GM19023 (cell line): ENCODE results near the gene RGPD5.
"Not testable (repeated sequence)": the region's sequence is repeated elsewhere in the genome, so short reads cannot be mapped to it uniquely, and the experiment has no call there.

ENCODE experiments used
- ATAC-seq: cut with Tn5 transposase; IDR thresholded peaks from one replicate; pipeline ENCODE4 v1.9.1; 2021; ENCODE audit warnings: mild to moderate bottlenecking, moderate library complexity; ENCODE audit not compliant: unreplicated experiment

Gene RGPD5

DNA sequence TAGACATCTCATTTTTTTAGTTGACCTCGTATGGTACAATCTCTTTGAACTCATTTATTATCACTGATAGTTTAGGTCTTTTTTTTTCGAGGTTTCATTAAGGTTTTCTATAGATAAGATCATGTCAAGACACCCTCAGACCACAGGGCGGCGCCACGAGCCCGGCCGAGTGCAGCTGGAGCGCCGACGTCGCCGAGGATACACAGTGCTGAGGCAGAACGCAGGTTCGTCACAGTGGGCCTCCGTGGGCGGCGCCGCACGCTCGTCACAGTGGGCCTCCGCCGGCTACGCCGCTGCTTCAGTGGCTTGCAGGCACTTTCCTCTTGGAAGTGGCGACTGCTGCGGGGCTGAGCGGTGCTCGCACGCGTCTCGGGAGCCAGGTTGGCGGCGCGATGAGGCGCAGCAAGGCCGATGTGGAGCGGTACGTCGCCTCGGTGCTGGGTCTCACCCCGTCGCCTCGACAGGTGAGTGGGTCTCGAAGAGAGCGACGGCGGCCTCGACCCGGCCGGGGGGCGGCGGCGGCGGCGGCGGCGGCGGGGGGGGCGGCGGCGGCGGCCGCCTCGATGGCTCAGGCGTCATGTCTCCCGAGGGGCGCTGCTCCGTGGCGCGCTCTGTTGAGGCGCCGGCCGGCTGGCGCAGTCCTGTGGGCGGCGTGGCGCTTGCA, at the start of gene RGPD5:
RGPD5 (plus strand) TSS at position 232 of the 664 bp plus-strand sequence; CDS start at position 393, 161 bp downstream.
- peak; percentile 98 for ATAC-seq

DNA sequence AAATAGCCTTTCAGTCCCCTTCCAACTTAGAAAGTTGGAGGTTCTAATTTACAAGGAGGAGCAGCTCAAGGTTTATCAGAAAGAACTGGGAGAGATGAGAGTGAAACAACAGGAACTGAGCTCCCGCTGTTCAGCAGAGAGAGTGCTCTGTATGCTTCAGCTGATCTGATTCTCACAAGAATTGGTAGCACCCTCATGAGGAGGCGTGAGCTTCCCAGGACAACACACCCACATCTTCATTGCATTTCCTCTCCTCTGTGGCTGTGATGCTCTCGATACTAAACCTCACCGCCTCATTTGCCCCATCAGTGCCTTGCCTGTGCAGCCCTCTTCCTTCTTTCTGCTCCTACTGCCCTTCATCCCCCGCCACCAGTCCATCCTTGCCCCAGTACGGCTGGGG, 42.5 kb upstream of the RGPD5 start:
- ATAC-seq, result not testable (repeated sequence)

DNA sequence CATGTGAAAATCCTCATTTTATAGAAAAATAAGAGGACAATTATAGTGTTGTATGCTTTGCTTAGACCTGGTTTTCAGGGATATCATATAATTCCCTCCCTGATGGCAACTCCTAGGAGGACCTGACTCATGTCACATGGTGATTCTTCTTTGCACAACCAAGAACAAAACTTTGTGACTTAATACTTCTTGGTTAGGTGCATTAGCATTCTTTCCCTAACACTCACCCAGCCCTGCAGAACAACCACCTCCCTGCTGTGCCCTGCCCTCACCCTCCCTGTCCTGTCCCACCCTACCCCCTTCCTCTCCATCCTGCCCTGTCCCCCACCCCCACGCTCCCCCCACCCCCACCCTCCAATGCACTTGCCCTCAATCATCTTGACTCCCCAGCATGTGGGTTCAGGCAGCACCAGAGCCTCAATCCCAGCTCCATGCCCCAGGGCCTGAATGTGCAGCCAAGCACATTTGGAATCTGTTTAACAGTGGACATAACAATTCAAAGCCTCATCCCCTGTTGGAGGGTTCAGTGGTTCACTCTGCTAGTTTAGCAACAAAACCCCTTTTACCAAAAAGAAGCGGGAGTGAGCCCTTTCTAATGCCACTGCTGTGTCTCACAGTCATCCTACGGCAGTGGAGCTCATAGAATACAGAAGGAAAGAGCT, 36.8 kb upstream of the RGPD5 start:
- ATAC-seq, result not testable (repeated sequence)

DNA sequence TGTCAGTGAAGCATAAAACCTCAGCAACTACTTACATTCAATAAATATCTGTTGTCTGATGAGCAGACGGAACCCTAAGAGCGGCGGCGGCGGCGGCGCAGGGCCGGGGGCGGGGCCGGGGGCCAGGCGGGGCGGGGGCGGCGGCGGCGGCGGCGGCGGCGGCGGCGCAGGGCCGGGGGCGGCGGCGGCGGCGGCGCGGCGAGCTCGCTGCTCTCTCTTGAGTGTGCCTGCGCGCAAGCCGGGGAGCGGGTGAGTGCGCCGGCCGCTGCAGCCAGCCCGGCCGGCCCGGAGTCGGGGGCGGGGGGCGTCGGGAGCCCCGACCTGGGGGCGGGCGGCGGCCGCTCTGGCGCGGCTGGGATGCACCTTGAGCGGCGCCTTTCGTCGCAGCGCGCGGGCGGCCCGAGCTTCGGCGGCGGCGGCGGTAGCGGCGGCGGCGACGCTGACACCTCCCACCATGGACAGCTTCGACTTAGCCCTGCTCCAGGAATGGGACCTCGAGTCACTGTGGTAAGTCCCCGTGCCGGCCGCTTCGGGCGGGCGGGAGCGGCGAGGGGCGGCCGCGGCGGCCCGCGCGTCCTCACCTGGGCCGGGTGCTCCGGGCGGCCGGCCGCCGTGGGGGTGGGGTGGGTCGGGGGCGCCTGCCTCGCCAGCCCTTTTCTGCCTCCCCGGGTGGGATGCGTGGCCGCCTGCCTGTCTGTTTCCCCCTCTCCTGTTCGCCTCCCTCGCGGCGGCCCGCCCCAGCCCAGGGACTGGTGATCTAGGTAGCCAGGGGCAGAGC, 33.7 kb upstream of the RGPD5 start:
- ATAC-seq, result peak; percentile 47

DNA sequence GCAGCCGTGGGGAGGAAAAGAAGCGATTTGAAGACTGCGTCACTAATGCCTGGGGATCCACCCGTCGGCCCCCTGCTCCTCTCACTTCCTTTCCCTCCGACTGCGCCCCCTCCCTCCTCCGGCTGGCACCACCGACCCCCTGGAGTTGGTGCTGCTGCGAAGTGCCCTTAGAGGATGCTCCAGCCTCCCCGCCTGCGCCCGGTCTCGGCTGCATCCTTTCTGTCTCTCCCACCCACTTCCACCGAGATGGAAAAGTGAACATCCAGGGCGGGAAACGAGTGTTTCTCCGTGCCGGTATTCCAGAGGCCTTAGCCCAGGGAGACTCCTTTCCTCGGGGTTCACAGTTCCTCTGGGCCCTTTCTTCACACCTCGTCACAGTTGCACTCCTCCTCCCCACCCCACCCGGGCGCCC, 33.1 kb upstream of the RGPD5 start:
- ATAC-seq, result not testable (repeated sequence)

DNA sequence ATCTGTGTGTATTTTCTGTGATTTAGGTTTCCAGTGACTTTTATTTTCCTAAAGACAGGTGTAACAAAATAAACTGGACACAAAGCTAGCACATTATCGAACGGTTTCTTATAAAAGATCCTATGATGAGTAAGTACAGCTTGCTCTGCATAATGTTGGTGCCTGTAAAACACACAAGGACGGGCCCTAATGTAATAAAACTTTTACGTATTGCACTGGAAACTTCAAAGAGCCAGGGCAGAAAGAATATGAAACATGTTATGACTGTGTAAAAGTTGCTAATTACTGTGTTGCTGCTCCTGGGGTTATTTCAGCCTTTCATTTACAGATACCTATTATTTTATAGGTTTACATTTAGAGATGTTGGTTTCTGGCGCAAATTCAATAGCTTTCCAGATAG, 32.1 kb upstream of the RGPD5 start:
- not testable (repeated sequence) for ATAC-seq

DNA sequence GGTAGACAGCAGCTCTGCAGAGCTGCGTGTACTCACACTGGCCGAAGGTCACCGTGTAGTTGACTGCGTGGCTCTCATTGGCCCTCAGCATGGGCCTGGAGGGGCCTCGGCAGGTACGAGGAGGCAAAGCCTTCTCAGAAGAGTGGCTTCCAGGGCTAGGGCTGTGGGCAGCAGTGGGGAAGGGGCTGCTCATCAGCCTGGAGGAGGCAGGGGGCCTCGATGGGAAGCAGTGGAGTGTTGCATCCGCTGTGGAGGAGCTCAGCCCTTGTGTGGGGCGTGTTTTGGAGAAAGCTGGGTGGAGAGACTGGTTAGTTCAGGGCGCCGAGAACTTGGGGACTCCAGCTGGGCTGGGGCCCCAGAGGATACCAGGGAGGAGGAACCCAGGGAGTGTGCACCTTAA, 28.0 kb upstream of the RGPD5 start:
- not testable (repeated sequence) for ATAC-seq

DNA sequence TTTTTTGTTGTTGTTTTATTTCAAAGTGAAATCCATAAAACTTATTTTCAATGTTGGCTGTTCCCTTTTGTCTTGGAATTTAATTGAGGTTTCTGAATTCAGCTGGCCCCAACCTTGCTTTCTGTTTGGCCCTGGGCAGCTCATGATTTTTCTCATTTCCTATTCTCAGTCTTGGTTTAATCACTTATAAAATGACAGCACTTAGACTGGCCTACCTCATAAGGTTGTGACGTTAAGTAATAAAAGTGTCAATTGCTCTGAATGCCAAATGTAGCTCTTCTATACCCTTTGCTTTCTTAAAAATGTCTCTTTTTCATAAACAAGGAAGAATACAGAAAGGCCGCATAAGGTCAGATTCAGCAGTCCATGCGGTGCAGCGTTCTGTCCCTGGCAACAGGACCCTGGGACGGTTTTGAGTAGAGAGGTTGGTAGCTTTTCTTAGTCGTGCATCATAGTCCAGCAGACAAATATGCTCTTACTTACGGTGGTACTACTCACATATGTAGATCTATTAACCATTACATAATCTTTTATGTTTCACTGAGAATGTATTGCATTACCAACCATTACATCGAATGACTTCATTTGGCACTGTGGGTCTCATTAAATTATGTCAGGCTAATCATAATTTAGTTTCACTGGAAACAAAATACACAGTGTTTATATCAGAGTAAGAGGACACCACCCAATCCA, 27.1 kb upstream of the RGPD5 start:
- not testable (repeated sequence) for ATAC-seq

DNA sequence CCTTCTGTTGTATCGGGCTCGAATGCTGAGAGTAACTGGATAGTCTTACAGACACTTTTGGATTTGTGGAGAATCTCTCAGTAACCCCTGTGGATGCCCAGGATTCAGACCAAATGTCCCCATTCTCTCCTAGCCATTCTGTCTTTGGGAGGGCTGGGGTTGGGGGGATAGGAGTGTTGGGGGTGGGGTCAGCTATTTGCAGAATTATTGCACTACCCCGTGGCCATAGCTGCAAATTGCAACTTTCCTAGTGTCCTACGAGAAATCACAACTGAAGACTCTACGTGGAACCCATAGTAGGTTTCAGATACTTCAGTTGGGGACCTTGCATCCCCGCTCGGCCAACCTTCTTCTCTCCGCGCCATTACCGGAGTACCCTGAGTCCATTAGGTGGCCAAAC, 25.2 kb upstream of the RGPD5 start:
- ATAC-seq, result not testable (repeated sequence)

DNA sequence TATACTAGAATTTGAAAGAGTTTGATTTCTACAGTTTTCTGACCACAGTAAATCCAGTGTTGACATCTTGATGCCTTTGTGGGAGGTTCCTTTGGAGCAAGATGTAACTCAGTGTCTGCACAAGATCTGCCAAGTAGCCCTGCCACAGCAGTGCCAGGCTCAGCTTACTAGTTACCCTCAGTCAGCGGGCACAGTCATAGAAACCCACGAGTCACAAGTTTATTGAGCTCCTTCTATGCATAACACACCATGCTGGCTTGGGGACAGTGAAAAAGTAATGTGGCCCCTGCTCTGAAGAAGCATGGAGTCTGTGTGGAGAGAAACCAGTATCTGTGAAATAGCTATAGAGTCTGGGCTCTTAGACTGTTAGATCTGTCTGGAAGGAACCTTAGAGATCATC, 15.0 kb upstream of the RGPD5 start:
- not testable (repeated sequence) for ATAC-seq

DNA sequence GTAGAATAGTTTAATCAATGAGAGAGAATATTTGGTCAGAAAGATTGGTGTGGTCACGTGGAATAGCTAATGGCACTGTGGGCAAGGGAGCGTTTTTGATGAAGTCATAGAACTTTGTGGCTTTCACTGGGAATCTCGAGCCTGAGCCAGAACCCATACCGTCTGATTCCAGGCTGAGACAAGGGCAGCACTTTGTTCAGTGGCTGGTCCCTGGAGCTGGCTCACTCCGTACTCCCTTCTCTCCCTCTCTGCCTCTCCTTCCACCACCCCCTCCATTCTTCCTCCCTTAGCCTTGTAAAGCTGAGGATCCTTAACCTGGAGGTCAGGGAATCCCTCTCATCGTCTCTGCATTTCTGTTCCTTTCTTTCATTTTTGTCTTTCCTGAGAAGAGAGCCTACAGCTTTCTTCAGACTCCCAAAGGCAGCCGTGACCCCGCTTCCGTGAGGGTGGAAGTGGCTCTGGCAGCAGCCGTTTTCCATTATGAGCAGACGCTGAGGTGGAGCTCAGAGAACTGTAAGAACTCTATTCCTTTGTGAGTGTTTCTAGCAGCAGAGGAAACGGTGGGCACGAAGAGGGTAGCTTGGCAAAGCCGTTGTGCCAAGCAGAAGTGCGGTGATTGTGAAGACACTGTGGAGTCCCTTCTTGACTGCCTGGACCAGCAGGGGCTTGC, 12.8 kb upstream of the RGPD5 start:
- ATAC-seq, result not testable (repeated sequence)

DNA sequence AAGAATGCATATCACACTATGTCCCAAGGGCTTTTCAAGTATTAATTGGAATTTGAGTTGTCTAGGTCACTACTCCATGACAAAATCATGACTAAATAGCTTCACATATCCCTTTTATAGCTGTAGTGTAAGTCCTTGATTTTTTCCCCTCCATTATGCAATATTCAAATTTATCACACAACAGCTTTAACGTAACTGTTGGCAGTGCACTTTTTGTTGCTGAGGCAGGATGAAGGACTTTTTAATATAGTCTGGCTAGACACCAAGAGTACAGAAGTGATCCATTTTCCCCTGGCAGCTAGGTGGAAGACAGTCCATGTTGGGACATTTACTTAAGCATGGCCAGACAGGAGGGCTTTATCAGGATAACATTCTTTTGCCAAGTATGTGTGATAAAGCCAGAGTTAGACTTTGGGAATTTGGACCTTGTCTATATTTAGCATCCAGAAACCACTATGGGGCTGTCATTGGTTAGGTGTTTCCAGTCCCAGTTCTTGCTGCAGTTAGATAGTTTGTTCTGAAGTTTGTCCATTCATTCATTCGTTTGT, 11.6 kb upstream of the RGPD5 start:
- ATAC-seq, result not testable (repeated sequence)

DNA sequence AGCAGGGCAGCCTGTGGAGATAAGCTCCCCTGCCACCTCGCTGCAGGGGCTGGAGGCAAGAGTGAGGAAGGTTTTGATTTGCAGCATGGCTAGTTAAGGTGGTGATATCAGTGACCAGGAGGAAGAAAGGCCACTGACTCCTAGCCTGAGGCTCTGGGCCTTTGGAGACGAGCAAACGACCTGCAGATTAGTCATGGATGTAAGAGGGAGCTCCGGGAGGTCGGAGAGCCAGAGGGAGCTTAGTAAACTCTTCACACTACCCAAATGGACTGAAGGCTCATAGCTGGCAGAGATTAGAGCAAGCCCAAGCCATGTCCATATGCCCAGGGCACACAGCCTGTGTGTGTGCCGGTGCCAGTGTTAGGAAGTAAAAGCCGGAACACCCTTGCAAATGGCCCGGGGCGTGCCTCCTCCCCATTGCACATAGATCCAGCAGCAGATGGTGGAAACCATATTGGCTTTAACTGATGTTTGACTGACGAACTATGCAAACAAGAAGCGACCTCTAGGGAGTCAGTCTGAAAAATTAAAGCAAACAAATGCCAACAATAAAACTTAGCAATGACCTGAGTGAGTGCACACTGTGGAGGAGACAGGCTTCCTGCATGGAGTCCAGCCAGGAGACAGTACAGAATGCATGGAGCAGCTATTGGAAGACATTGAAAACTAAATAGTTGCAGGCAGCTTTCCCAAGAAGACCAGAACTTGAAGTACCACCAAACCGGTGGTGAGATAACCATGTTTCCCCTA, 2.4 kb upstream of the RGPD5 start:
- ATAC-seq, result not testable (repeated sequence)

DNA sequence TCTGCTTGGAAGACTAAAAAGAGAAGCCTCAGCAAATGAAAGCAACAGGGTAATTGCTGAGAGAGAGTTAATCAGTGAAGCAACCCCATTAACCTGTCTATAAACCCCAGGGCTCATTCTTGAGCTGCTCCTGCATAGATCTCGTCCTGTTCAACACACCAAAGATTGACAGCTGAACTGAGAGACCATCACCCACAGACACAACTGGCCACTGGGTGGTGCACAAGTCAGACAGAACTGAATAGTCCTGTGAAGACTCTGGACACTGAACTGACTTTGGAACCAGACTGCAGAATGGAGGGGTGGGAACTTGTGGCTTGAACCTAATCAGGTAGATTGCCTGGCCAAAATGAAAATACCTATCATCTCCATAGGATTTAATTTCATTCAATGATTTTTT, 1.4 kb upstream of the RGPD5 start:
- ATAC-seq, result peak; percentile 63

DNA sequence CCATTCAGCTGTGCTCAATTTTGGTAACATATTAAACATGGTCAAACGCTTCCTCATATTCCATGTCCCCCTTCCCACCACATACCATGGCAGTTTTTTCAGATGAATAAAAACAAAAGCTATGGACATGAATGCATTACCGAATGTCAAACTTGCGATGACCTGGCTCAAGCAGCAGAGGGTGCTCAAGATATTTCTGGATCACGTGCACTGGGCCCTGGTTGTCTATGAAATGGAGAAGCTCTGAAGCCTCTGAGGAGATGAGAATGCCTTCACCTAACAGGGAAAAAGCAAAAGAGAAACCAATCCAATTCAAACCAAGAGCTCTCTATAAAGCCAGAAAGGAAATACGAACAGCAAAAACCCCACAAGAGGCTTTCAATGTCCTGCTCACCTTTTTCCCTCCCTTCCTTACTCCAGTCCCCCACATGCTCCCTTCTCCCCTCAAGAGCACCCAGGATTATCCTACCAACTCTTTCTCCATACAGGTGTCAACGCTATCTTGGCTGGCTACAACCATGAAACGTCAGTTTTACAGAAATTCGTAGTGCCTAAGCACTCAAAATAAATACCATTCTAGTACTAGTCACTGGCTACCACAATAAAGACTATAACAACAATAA, 77.1 kb downstream of the RGPD5 start:
- not testable (repeated sequence) for ATAC-seq

DNA sequence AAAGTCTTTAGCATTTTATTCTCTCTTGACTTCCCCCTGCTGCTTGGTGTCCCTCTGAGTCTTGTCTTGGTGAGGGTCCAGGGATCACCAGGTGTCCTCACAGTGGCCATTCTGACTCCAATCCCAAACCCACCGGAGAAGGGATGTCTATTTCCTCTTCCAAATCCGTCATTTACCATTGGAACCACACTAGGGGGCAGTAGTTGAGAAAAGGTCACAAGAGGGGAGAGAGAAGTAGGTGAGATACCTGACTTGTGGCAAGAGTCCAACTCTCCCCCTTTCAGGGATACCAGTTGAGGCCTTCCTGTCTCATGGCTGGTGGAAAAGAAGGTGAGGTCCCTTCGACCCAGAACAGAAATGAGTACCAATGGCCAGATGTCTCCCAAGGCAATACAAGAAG, 82.5 kb downstream of the RGPD5 start:
- not testable (repeated sequence) for ATAC-seq

DNA sequence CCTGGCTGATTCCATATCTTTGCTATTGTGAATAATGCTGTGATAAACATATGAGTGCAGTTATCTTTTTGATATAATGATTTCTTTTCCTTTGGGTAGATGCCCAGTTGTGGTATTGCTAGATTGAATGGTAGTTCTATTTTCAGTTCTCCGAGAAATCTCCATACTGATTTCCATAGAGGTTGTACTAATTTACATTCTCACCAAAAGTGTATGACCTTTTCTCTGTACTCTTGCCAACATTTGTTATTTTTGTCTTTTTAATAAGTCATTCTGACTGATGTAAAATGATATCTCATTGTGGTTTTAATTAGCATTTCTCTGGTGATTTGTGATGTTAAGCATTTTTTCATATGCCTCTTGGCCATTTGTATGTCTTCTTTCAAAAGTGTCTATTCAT, 88.0 kb downstream of the RGPD5 start:
- ATAC-seq, result not testable (repeated sequence)

DNA sequence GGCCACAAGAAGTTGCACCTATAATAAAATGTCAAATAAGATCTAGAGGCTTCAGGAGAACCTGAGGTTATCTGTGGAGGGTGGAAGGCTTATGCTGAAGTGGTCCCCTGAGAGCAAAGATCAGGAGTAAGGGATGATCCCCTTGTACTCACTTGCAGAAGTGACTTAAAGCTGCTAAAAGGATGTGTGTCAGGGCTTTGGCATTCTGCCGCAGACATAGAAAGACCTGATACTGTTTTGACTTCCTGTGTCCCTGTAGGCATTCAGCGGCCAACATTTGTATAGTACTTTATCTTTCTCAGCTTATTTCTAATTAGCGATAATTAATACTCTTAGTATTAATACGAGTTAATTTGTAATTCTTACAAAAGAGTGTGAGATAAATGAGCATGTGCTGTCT, 94.3 kb downstream of the RGPD5 start:
- not testable (repeated sequence) for ATAC-seq

DNA sequence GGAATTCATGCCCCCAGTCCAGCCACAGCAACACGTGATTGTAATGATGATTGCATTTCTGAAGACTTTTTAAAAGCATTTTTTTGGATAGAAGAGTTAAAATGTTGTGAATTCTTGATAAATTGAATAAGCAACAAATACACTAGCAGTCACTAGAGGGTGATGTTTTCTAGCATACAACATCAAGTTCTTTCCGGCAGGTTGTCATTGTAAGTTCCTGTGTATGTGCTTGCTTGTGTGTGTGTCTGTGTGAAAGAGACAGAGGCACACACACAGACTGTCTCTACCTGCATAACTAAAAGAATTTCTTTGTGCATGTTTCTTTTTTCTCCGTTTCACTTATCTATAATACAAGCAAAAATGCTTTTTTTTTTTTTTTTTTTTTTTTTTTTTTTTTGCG, 95.8 kb downstream of the RGPD5 start:
- ATAC-seq, result not testable (repeated sequence)
